ENCODE measurements around the gene CGREF1.
"Not testable (repeated sequence)": the region's sequence is repeated elsewhere in the genome, so short reads cannot be mapped to it uniquely, and the experiment has no call there.

CGREF1 gene

DNA sequence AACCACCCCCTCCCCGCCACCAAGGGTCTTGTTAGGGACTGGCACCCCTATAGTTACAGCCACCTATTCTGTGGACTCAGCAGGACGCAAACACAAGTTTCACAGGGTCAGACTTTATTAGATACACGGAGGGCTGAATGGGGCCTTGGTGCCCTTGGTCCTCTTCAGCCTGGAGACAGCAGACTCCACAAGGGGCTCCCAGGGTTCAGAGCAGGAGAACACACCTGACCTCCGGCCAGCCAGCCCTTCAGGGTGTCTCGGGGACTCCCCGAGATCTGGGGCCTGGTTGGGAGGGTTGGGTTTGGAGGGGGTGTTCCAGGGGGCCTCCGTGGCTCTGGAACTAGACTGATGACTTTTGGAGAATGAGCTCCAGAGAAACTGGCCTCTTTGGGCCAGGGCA is 17.8 kb upstream of the CGREF1 start:
- no peak for DNase-seq

DNA sequence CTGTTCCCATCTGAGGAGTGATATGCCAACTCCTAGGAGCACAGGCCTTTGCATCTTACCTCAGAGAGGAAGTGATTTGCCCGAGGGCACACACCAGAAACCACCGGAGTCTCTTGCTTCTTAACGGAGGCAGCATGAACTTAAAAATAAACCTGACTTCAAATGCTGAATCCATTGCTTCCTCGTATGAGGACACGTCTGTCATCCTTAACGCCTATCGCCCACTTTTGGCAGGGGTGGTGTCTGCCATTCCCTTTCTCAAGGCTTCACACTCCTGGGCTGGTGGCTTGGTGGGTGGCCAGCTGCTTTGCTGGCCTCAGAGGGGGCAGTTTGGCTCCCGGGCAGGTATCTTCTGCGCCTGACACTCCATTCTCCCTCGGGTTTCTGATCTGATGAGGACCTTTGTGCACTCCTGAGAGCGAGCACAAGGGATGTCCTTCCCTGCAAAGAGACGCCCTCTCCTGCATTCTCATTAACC is 16.6 kb upstream of the CGREF1 start:
- DNase-seq, result no peak

DNA sequence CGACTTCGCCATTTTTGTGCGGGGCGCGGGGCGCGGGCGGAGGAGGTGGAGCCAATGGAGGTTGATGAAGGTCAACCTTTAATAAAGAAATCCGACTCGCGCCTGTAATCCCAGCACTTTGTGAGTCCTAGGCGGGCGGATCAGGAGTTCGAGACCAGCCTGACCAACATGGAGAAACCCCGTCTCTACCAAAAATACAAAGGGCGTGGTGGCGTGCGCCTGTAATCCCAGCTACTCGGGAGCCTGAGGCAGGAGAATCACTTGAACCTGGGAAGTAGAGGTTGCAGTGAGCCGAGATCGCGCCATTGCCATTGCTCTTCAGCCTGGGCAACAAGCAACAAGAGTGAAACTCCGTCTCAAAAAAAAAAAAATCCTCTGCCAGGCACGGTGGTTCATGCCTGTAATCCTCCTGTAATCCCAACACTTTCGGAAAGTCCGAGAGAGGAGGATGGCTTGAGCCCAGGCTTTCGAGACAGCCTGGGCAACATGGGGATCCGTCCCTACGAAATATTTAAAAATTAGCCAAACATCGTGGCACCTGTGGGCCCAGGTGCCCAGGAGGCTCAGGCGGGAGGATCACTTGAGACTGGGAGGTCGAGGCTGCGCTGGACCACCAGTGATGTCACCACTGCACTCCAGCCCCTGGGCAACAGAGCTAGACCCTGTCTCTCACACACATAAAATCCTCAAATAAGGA is 16.0 kb upstream of the CGREF1 start:
- no peak for DNase-seq

DNA sequence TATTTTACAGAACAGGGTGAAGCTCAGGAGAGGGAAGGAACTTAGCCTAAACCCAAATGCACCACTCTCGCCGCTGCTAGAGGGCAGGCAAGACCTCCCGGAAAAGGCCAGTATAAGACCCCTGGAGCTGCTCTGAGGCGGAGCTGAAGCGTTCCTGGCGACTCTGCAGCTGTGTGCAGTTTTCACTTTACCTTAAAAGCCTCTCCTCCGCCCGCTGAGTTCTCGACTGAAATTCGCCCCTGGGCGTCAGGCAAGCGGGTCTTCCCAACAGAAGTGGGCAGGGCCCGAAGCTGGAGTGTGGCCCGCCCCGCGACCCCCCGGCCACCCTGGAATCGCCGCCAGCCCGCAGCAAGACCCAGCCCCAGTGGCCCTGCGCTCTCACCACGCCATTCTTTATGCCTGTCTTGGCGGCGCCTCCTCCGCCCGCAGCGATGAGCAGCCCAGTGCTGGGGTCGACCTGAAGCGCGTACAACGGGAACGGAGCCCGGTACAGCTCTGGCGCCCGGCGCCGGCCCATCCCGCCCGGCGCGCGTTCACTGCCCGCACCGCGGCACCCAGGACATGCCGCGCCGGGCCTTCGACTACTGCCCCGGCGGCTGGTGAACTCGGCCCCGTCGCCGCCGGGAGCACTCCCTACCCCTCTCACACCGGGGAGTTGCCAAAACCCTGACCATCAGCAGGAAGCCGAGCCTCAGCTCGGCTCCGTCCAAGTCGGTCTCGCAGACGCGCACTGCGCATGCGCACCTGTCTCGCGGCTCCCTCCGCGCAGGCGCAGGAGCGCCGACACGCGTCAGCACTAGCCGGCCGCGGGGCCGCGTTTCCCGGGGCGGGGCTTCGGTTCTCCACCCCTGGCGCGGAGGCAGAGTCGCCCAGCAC is 15.2 kb upstream of the CGREF1 start, which contains the start of gene PREB:
TSS of gene PREB (minus strand) at position 732 of the 876 bp plus-strand sequence. CDS start at position 517, 215 bp downstream.
- peak; percentile 75 for DNase-seq

DNA sequence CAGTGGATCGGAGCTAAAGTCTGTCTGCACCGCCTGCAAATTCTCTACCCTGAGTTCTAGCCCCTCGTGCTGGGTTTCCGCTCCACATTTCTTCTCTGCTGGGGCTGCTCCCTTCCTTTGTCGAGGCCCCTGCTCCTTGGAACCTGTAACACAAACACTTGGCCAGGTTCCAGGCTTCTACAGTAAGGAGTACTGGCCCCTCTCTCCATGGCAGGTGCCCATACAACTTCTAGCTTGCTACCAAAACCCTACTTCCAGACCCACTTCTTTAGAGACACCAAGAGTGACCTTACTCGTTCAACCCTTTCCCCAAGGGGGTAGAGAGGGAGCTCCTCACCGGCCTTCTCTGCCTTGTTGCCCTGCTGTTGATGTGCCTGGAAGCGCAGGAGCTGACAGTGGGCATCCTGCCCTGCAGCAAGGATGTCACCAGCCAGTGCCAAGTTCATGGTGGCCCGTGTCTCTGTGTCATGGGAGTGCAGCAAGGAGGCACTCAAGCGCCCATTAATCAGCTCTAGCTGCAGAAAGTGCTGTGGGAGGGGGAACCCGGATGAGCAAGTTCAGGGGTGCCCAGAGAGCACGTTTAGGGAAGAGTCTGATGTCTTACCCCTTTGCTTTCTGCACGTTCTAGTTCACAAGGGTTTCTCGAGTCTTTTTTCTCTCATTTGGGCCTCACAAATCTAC is 14.4 kb upstream of the CGREF1 start:
- no peak for DNase-seq

DNA sequence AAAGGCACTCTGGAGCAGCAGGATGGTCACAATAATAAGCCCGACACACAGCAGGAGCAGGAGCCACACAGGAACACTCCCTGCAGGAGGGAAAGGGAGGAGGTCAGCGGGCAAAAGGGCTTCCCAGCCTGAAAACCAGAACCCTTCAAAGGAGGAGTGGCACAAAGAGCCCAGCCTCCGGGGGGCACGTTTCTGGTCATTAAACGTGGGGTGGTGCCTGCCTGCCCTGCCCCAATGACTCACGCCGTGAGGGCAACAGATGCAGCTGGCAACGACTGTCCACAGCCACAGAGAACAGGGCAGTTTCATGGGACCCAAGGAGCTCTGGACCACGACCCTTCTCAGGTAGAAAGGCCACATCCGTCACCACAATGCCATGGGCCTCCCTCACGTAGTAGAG is 12.5 kb upstream of the CGREF1 start:
- DNase-seq, result no peak

DNA sequence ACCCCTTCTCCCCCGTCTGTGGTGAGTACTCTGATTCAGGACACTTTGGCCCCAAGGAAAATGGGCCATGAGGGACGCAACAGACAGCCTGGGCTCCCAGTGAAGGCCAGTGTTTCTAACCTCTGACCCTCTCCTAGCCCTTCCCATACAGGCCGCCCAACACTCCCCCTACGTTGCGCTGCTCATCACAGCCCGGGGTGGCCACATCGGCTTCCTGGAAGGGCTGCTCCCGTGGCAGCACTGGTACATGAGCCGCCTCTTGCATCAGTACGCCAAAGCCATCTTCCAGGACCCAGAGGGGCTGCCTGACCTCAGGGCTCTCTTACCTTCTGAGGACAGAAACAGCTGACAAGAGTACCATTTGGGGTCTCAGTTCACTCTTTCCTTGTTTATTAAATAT is 11.5 kb upstream of the CGREF1 start:
- DNase-seq, result no peak

DNA sequence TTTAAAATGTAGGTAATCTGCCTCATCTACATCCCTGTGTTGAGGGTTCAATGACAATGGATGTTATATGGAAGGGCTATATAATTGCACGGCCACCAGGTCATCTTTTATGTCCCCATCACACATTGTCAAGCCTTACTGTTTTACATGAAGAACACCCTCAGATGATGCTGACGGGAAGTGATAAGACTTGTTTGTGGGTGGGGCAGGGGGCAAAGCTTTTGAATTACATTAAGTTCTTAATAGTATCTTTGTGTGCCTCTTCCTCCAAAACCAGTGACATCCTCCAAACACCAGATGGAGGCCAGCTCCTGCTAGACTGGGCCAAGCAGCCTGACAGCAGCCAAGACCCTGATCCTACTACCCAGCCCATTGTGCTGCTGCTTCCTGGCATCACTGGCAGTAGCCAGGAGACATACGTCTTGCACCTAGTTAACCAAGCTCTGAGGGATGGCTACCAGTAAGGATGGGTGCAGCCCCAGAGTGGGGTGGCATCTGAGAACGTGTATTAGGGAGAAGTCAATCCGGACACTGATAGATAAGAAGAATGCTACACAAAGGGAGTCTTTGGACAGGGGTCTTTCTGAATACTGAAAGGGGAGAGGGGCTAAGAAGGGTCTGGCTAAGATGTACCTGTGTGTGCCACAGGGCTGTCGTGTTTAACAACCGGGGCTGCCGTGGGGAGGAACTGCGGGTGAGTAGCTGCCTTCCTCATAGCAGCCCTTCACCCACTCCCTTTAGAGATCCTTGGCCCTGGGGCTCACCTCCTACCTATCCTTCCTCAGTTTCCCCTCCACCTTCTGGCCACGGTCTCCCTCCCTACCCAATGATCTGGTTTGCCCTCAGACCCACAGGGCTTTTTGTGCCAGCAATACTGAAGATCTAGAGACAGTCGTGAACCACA is 10.0 kb upstream of the CGREF1 start:
- DNase-seq, result no peak

DNA sequence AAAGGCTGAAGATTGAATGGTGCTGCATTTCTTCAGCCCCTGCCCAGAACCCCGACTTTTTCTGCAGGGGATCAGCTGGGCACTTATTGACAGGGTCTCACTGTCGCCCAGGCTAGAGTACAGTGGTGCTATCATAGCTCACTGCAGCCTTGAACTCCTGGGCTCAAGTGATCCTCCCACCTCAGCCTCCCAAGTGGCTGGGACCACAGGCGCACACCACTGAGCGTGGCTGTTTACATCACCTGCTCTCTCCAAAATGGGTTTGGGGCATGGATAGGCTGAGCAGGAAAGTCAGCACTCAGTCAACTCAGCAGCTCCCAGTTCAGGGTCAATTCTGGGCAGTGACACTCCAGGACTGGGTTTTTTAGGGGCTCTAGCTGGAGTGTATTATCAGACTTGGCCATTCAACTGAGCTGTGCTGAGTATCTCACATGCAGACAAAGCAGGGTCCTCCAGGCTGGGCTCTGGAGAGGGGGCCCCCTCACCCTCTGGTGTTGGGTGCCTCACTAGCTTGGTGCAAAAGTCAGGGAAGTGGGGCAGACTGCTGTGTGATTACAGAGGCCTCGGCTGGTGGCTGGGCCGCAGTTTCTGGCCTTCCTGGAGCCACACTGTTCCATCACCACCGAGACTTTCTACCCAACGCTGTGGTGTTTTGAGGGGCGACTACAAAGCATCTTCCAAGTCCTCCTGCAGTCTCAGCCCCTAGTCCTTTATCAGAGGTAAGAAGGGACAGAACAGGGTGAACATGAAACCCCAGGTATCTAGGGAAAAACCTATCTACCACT is 9.1 kb upstream of the CGREF1 start:
- no peak for DNase-seq

DNA sequence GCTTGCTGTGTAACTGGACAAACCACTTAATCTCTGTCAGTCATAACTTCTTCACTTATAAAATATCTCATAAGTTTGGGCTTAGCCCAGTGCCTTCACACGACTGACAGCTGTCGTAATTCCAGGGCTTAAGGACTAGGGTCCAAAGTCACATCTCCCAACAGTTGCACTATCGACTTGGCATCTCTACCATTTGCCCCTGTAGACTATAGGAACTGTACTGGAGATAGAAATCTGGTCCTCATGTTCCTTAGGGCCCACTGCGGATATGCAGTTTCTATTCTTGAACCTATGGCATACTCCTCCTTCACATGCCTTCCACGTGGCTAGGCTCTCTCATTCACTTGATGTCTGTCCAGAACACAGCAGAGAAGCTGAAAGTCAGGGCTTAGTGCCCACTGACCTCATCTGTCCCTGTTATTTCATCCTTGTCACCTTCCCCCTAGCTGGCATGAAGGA is 7.4 kb upstream of the CGREF1 start:
- DNase-seq, result no peak

DNA sequence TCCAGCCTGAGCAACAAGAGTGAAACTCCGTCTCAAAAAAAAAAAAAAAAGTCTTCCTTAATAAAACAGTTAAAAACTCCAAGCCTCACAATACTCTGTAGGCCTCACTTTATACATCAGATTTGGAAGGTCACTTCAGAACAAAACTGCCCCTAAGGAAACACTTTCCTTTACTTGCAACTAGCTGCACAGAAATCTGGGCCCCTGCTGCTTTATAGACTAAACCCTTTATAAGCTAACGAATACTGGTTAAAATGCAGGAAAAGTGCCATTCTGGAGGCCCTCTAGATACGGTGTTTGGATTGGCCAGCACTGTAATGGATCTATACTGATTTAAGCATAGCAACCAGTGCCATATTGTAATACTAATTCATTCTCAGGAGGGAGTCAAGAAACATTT is 6.2 kb upstream of the CGREF1 start:
- no peak for DNase-seq

DNA sequence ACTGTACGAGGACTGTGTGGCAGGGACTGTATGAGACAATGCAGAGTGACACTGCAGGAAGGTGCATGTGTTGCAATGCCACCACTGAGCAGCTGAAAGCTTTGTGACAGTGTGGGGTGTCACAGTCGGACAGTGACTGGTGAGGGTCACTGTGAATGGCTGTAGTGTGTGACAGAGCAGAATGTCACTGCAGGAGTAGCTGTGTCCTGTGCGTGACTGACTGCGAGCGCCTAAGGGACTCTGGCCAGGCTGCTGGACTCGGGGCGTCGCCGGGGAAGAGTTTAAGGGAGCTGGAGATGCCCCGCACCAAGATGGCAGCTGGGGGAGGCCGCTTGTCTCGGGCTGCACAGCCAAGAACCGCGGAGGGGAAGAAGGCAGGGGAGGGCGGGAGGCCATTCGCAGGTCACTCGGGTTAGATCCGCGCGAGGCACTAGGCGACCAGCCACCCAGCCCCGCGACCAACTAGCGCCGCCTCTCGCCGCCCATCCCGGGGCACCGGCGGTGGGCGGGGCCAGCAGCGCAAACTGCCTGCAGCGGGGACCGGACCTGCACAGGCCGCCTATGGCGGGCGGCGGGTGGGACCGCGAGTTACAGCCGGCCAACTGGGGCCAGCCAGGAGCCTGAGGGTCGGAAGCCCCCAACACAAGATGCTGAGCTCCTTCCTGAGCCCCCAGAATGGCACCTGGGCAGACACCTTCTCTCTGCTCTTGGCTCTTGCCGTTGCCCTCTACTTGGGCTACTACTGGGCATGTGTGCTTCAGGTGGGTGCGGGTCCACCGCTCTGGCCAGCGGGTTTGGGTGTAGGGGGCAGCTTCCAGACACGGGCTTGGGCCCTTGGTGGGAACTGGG is 4.6 kb upstream of the CGREF1 start, which contains the start of gene ABHD1:
TSS of gene ABHD1 (plus strand) at position 514 of the 849 bp plus-strand sequence. CDS start at position 648, 134 bp downstream.
- no peak for DNase-seq

DNA sequence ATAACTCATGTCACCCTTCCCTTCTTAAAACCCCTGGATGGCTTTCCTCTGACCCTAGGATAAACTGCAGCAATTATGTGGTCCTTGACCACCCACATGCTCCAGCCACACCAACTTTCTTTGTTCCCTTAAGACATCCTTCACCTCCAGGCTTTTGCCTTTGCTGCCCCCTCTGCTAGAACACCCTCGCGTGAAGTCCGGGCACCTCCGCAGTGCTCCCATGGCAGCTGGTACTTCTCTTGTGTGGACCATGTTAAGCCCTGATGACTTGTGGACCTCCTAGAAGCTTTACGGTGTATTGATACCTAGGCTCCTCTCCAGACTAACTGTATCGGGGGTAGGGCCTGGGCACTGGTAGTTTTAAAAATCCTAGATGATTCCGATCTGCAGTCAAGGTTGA is 3.9 kb upstream of the CGREF1 start:
- no peak for DNase-seq

DNA sequence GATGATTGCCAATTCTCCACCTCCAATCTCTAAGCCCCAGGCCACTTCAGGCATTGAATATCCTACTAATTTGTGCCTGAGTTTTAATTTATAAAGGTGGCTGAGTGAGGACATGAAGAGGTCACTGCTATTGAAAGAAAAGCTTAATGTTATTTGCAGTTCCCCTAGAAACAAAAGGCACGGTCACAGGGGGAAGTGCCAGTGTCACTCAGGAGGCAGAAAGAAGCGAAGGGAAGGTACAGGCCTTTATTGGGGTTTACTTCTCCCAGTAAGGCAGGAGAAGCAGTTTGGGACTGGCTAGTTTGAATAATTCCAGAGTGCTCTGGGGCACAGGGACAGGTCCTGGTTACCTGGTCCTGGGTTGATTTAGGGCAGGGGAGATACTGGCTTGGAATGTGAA is 3.0 kb upstream of the CGREF1 start:
- DNase-seq, result no peak

DNA sequence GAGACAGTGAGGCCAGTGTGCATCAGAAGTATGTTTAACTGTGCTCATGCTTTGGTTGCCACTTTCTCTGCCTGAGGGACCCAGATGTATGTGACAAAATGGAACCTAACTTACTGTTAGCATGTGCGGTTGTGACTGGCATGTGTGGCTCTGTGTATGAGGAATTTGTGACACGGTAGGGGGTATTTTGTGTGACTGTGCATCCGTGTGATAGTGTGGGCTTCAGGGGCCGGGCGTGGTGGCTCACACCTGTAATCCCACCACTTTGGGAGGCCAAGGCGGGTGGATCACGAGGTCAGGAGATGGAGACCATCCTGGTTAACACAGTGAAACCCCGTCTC is 372 bp upstream of the CGREF1 start:
- not testable (repeated sequence) for DNase-seq

DNA sequence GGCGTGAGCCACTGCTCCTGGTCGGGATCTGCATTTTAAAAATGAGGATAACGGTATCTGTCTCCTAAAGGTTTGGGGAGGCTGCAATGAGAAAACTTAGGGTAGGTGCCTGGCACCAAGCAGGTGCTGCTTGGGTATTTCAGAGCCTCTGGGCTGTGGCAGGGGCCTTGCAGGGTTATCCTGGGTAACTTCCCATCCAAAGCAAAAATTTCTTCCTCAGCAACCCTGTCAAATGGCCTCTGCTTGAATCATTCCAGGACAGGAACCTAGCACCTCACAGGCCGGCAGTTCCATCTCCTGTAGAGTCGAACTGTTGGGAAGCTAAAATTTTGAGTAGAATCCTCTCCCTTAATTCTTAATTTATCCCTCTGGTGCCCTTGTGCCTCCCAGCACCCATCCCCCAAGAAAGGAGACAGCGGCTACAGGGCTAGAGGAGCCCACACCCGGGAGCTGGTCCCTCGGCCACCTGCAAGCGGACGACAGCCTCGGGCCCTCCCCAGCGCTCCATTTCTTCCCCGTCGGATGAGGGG is 868 bp downstream of the CGREF1 start:
- no peak for DNase-seq

DNA sequence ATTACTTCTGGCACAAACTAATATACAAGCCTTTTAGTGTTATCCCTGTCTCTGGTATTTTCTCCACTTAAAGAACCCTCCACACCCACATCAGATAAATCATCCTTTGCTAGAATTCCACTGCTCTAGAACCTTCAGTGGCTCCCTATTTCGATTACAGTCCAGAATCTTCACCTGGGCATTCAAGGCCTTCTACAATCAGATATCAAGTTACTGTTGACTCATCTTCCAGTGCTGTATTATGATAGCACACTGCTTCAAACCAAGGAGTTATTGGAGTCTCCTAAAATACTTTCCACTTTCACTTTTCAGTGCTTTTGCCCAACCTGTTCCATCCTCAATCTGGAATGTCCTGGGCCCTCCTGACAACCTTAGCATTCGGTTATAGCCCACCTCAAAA is 3.4 kb downstream of the CGREF1 start:
- DNase-seq, result no peak

DNA sequence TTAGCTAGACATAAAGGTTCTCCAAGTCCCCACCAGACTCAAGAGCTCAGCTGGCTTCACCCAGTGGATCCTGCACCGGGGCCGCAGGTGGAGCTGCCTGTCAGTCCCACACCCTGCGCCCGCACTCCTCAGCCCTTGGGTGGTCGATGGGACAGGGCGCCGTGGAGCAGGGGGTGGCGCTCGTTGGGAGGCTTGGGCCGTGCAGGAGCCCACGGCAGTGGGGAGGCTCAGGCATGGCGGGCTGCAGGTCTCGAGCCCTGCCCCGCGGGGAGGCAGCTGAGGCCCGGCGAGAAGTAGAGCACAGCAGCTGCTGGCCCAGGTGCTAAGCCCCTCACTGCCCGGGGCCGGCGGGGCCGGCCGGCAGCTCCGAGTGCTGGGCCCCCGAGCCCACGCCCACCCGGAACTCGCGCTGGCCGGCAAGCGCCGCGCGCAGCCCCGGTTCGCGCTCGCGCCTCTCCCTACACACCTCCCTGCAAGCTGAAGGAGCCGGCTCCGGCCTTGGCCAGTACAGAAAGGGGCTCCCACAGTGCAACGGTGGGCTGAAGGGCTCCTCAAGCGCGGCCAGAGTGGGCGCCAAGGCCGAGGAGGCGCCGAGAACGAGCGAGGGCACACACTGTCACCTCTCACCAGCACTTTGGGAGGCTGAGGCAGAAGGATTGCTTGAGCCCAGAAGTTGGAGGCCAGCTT is 7.4 kb downstream of the CGREF1 start:
- not testable (repeated sequence) for DNase-seq

DNA sequence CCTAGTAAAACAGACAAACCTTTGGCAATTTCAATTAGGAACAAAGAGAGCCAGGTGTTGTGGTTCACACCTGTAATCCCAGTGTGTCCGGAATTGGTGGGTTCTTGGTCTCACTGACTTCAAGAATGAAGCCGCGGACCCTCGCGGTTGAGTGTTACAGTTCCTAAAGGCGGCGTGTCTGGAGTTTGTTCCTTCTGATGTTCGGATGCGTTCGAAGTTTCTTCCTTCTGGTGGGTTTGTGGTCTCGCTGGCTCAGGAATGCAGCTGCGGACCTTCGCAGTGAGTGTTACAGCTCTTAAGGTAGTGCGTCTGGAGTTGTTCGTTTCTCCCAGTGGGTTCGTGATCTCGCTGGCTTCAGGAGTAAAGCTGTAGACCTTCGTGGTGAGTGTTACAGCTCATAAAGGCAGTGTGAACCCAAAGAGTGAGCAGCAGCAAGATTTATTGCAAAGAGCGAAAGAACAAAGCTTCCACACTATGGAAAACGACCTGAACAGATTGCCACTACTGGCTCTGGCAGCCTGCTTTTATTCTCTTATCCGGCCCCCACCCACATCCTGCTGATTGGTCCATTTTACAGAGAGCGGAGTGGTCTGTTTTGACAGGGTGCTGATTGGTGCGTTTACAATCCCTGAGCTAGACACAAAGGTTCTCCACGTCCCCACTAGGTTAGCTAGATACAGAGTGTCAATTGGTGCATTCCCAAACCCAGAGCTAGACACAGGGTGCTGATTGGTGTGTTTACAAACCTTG is 8.2 kb downstream of the CGREF1 start:
- not testable (repeated sequence) for DNase-seq
